Left hindlimb (tissue), 1 donor: ENCODE data around the gene GAGE13.
"Not testable (repeated sequence)": the region's sequence is repeated elsewhere in the genome, so short reads cannot be mapped to it uniquely, and the experiment has no call there.

Experiments
- DNase-seq: peaks from one replicate; pipeline ENCODE4 v3.0.0-alpha.2; 2018

GAGE13 gene

GRCh38 chrX:49331282-49331681, at the start of gene GAGE13:
Gene GAGE13 (plus strand): TSS chrX:49331582. CDS start chrX:49332738, 1,156 bp downstream.
- not testable (repeated sequence) for DNase-seq

- DNase-seq: peak; percentile 36
Measured at GRCh38 chrX:49282647-49283011, 48.8 kb upstream of the GAGE13 start.

- no peak for DNase-seq
Measured at GRCh38 chrX:49284212-49284611, 47.2 kb upstream of the GAGE13 start.

GRCh38 chrX:49286136-49286535, 45.2 kb upstream of the GAGE13 start:
- no peak for DNase-seq

- no peak for DNase-seq
Measured at GRCh38 chrX:49286581-49286980, 44.8 kb upstream of the GAGE13 start.

- no peak for DNase-seq
Measured at GRCh38 chrX:49287665-49288064, 43.7 kb upstream of the GAGE13 start.

GRCh38 chrX:49290215-49290614, 41.2 kb upstream of the GAGE13 start:
- DNase-seq: no peak

- DNase-seq: no peak
Measured at GRCh38 chrX:49291615-49292337, 39.6 kb upstream of the GAGE13 start.

GRCh38 chrX:49292400-49293362, 38.7 kb upstream of the GAGE13 start:
- DNase-seq: no peak

- not testable (repeated sequence) for DNase-seq
Measured at GRCh38 chrX:49299293-49299692, 32.1 kb upstream of the GAGE13 start.

GRCh38 chrX:49300703-49301102, 30.7 kb upstream of the GAGE13 start:
- DNase-seq: no peak

GRCh38 chrX:49303346-49303745, 28.0 kb upstream of the GAGE13 start, which contains the start of gene GAGE10:
Gene GAGE10 (plus strand): TSS chrX:49303646. CDS start chrX:49304860, 1,214 bp downstream.
- no peak for DNase-seq

- not testable (repeated sequence) for DNase-seq
Measured at GRCh38 chrX:49307775-49308174, 23.6 kb upstream of the GAGE13 start.

- DNase-seq: no peak
Measured at GRCh38 chrX:49308604-49309269, 22.6 kb upstream of the GAGE13 start.

GRCh38 chrX:49309401-49309981, 21.9 kb upstream of the GAGE13 start:
- DNase-seq: no peak

- no peak for DNase-seq
Measured at GRCh38 chrX:49310371-49310770, 21.0 kb upstream of the GAGE13 start.

- no peak for DNase-seq
Measured at GRCh38 chrX:49312176-49312575, 19.2 kb upstream of the GAGE13 start.

- no peak for DNase-seq
Measured at GRCh38 chrX:49316085-49316484, 15.3 kb upstream of the GAGE13 start.

- not testable (repeated sequence) for DNase-seq
Measured at GRCh38 chrX:49321737-49322136, 9.6 kb upstream of the GAGE13 start, which contains the start of gene GAGE12J. Gene GAGE12J (plus strand): TSS chrX:49322037. CDS start chrX:49323194, 1,157 bp downstream.

- DNase-seq: not testable (repeated sequence)
Measured at GRCh38 chrX:49322266-49322665, 9.1 kb upstream of the GAGE13 start.

- DNase-seq: not testable (repeated sequence)
Measured at GRCh38 chrX:49323735-49324134, 7.6 kb upstream of the GAGE13 start.

GRCh38 chrX:49330421-49330820, 961 bp upstream of the GAGE13 start:
- not testable (repeated sequence) for DNase-seq

- not testable (repeated sequence) for DNase-seq
Measured at GRCh38 chrX:49331841-49332240, 459 bp downstream of the GAGE13 start.
